Measurements from ENCODE around the gene FMO4. TPM values are rescaled to one million over a fixed set of nuclear protein-coding genes. Genes with fewer than 3 reads are reported as not detected.

The FMO4 gene
- polyA plus RNA-seq (2013, experiment 1 of 2), result 1.2 TPM
- 1.1 TPM for polyA plus RNA-seq (2013, experiment 2 of 2)

- WGBS, result 2% methylated on average over 7 of the region's 10 CpGs
- H2BK5ac ChIP-seq (ENCODE audit: low read depth, low read length, poor library complexity, severe bottlenecking), result no peak within 1 kb of the TSS
- H4K8ac ChIP-seq (ENCODE audit: low read length), result no peak within 1 kb of the TSS
- peak within 1 kb of the TSS in 1 of 2 experiments; percentile 74 for H3K4me3 ChIP-seq (ENCODE audit: insufficient read depth in 1 of 2, low read depth in 1 of 2, low read length in 2 of 2)
- H3K4me1 ChIP-seq (ENCODE audit: control insufficient read depth, insufficient read depth, low read depth, low read length), result no peaks in the 10 kb centered on the region
- peak within 1 kb of the TSS; percentile 35 for H3K27ac ChIP-seq (ENCODE audit: low read length, poor library complexity, severe bottlenecking)
- H2BK15ac ChIP-seq (ENCODE audit: low read depth, poor library complexity, severe bottlenecking), result no peak within 1 kb of the TSS
- no peak within 1 kb of the TSS for H2AK5ac ChIP-seq (ENCODE audit: low read length, severe bottlenecking)
- H3K18ac ChIP-seq (ENCODE audit: low read depth in 1 of 2, low read length in 2 of 2), result peak within 1 kb of the TSS in 1 of 2 experiments; percentile 21
- peak within 1 kb of the TSS; percentile 47 for H3K4me2 ChIP-seq (ENCODE audit: low read length, poor library complexity, severe bottlenecking)
- no peak within 1 kb of the TSS for H3K14ac ChIP-seq (ENCODE audit: low read length in 2 of 2)
- no peaks in the 10 kb centered on the region for H3K79me1 ChIP-seq (replicated peaks; ENCODE audit: low read length, poor library complexity, severe bottlenecking)
- H2BK12ac ChIP-seq (ENCODE audit: low read length in 2 of 2), result peak within 1 kb of the TSS in 1 of 2 experiments; percentile 54
- no peaks in the 10 kb centered on the region for H3K27me3 ChIP-seq (ENCODE audit: control insufficient read depth in 1 of 2, insufficient read depth in 1 of 2, low read length in 2 of 2)
- H3K36me3 ChIP-seq (ENCODE audit: control insufficient read depth in 1 of 2, insufficient read depth in 2 of 2, low read depth in 1 of 2, low read length in 2 of 2), result no peaks in the 10 kb centered on the region
- no peak within 1 kb of the TSS for H3K23ac ChIP-seq (ENCODE audit: low read length in 2 of 2)
- H3K4ac ChIP-seq (ENCODE audit: low read depth in 1 of 2, low read length in 2 of 2), result no peak within 1 kb of the TSS
- no peak within 1 kb of the TSS for H2AFZ ChIP-seq (ENCODE audit: low read depth, low read length)
- no peak within 1 kb of the TSS for H4K91ac ChIP-seq (ENCODE audit: low read length)
- H3K9ac ChIP-seq (ENCODE audit: low read length), result peak within 1 kb of the TSS; percentile 90
- H3K9me3 ChIP-seq (ENCODE audit: control insufficient read depth, low read length), result peaks cover 5% of the 10 kb centered on the region
- peak; percentile 99 for DNase-seq
- H2BK120ac ChIP-seq (ENCODE audit: low read depth, low read length), result no peak within 1 kb of the TSS
These were observed at the start of gene FMO4 for GRCh38 chr1:171313835-171314320. TSS of gene FMO4 (plus strand) at chr1:171314183. CDS start at chr1:171319826, 5,643 bp downstream.

DNA sequence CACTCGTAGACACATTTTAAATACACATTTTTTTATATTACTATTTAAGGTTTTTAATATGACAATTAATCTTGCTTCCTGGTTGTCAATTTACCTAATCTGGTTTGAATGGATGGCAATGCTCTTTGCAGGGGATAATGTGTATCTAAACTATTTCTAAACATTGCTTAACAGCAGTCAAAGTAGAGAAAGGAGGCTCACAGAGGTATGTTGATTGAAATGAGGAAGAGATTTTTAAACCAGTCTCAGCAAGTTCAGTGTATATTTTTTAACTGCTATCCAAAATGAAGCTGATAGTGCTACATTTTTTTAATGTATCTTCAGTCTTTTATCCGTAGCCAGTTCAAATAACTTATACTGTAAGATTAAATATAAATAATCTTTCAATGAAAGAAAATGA lies 48.3 kb upstream of the FMO4 start:
- H2BK15ac ChIP-seq (ENCODE audit: low read depth, poor library complexity, severe bottlenecking), result no peak overlapping the region
- no peak overlapping the region for H3K23ac ChIP-seq (ENCODE audit: low read length in 2 of 2)
- no peaks in the 10 kb centered on the region for H3K27me3 ChIP-seq (ENCODE audit: control insufficient read depth in 1 of 2, insufficient read depth in 1 of 2, low read length in 2 of 2)
- H2BK12ac ChIP-seq (ENCODE audit: low read length in 2 of 2), result no peak overlapping the region
- H2AFZ ChIP-seq (ENCODE audit: low read depth, low read length), result no peak overlapping the region
- no peak overlapping the region for H2AK5ac ChIP-seq (ENCODE audit: low read length, severe bottlenecking)
- H3K4me1 ChIP-seq (ENCODE audit: control insufficient read depth, insufficient read depth, low read depth, low read length), result no peaks in the 10 kb centered on the region
- H3K18ac ChIP-seq (ENCODE audit: low read depth in 1 of 2, low read length in 2 of 2), result no peak overlapping the region
- no peak for DNase-seq
- H4K8ac ChIP-seq (ENCODE audit: low read length), result no peak overlapping the region
- no peak overlapping the region for H2BK5ac ChIP-seq (ENCODE audit: low read depth, low read length, poor library complexity, severe bottlenecking)
- no peak overlapping the region for H3K27ac ChIP-seq (ENCODE audit: low read length, poor library complexity, severe bottlenecking)
- H3K79me1 ChIP-seq (replicated peaks; ENCODE audit: low read length, poor library complexity, severe bottlenecking), result no peaks in the 10 kb centered on the region
- H3K14ac ChIP-seq (ENCODE audit: low read length in 2 of 2), result no peak overlapping the region
- no peak overlapping the region for H2BK120ac ChIP-seq (ENCODE audit: low read depth, low read length)
- no peak overlapping the region for H3K9ac ChIP-seq (ENCODE audit: low read length)
- no peak overlapping the region for H3K4me2 ChIP-seq (ENCODE audit: low read length, poor library complexity, severe bottlenecking)
- no peak overlapping the region for H3K4me3 ChIP-seq (ENCODE audit: insufficient read depth in 1 of 2, low read depth in 1 of 2, low read length in 2 of 2)
- no CpG with 5 or more reads among the region's 2 CpGs for WGBS
- no peaks in the 10 kb centered on the region for H3K36me3 ChIP-seq (ENCODE audit: control insufficient read depth in 1 of 2, insufficient read depth in 2 of 2, low read depth in 1 of 2, low read length in 2 of 2)
- H3K9me3 ChIP-seq (ENCODE audit: control insufficient read depth, low read length), result no peaks in the 10 kb centered on the region
- H4K91ac ChIP-seq (ENCODE audit: low read length), result no peak overlapping the region
- no peak overlapping the region for H3K4ac ChIP-seq (ENCODE audit: low read depth in 1 of 2, low read length in 2 of 2)

GRCh38 chr1:171266930-171267329 lies 47.1 kb upstream of the FMO4 start:
- Histone ChIP-seq H3K79me1 (replicated peaks; ENCODE audit: low read length, poor library complexity, severe bottlenecking) (no peaks in the 10 kb centered on the region), H2BK12ac (ENCODE audit: low read length in 2 of 2) (no peak overlapping the region), H2BK5ac (ENCODE audit: low read depth, low read length, poor library complexity, severe bottlenecking) (no peak overlapping the region), H2BK120ac (ENCODE audit: low read depth, low read length) (no peak overlapping the region), H3K4me2 (ENCODE audit: low read length, poor library complexity, severe bottlenecking) (no peak overlapping the region), H3K9me3 (ENCODE audit: control insufficient read depth, low read length) (no peaks in the 10 kb centered on the region), H3K36me3 (ENCODE audit: control insufficient read depth in 1 of 2, insufficient read depth in 2 of 2, low read depth in 1 of 2, low read length in 2 of 2) (no peaks in the 10 kb centered on the region), H4K91ac (ENCODE audit: low read length) (no peak overlapping the region), H3K18ac (ENCODE audit: low read depth in 1 of 2, low read length in 2 of 2) (no peak overlapping the region), H2AK5ac (ENCODE audit: low read length, severe bottlenecking) (no peak overlapping the region), H3K27me3 (ENCODE audit: control insufficient read depth in 1 of 2, insufficient read depth in 1 of 2, low read length in 2 of 2) (no peaks in the 10 kb centered on the region), H3K4ac (ENCODE audit: low read depth in 1 of 2, low read length in 2 of 2) (no peak overlapping the region), H3K9ac (ENCODE audit: low read length) (no peak overlapping the region), H3K27ac (ENCODE audit: low read length, poor library complexity, severe bottlenecking) (no peak overlapping the region), H3K4me1 (ENCODE audit: control insufficient read depth, insufficient read depth, low read depth, low read length) (no peaks in the 10 kb centered on the region), H3K14ac (ENCODE audit: low read length in 2 of 2) (no peak overlapping the region), H4K8ac (ENCODE audit: low read length) (no peak overlapping the region), H2AFZ (ENCODE audit: low read depth, low read length) (no peak overlapping the region), H2BK15ac (ENCODE audit: low read depth, poor library complexity, severe bottlenecking) (no peak overlapping the region), H3K4me3 (ENCODE audit: insufficient read depth in 1 of 2, low read depth in 1 of 2, low read length in 2 of 2) (no peak overlapping the region), H3K23ac (ENCODE audit: low read length in 2 of 2) (no peak overlapping the region)
- WGBS, result 93% methylated on average over 3 of the region's 4 CpGs
- no peak for DNase-seq

DNA sequence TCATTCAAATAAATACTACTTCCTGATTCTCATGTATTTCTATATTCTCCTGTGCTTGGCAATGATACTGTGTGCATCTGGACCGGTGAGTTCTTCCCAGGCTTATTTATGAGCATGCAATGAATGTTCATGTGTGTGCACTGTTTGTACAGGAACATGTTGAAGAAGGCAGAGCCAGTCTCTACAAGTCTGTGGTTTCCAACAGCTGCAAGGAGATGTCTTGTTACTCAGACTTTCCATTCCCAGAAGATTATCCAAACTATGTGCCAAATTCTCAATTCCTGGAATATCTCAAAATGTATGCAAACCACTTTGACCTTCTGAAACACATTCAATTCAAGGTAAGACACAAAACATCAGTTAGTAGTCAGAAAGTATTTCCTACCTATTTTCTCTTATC lies 46.6 kb upstream of the FMO4 start:
- peak; percentile 11 for DNase-seq
- Histone ChIP-seq H3K9me3 (ENCODE audit: control insufficient read depth, low read length) (no peaks in the 10 kb centered on the region), H3K36me3 (ENCODE audit: control insufficient read depth in 1 of 2, insufficient read depth in 2 of 2, low read depth in 1 of 2, low read length in 2 of 2) (no peaks in the 10 kb centered on the region), H3K4me3 (ENCODE audit: insufficient read depth in 1 of 2, low read depth in 1 of 2, low read length in 2 of 2) (no peak overlapping the region), H3K14ac (ENCODE audit: low read length in 2 of 2) (no peak overlapping the region), H3K4me2 (ENCODE audit: low read length, poor library complexity, severe bottlenecking) (no peak overlapping the region), H2BK120ac (ENCODE audit: low read depth, low read length) (no peak overlapping the region), H3K4ac (ENCODE audit: low read depth in 1 of 2, low read length in 2 of 2) (no peak overlapping the region), H2BK5ac (ENCODE audit: low read depth, low read length, poor library complexity, severe bottlenecking) (no peak overlapping the region), H2AFZ (ENCODE audit: low read depth, low read length) (no peak overlapping the region), H2BK12ac (ENCODE audit: low read length in 2 of 2) (no peak overlapping the region), H3K27me3 (ENCODE audit: control insufficient read depth in 1 of 2, insufficient read depth in 1 of 2, low read length in 2 of 2) (no peaks in the 10 kb centered on the region), H3K79me1 (replicated peaks; ENCODE audit: low read length, poor library complexity, severe bottlenecking) (no peaks in the 10 kb centered on the region), H3K4me1 (ENCODE audit: control insufficient read depth, insufficient read depth, low read depth, low read length) (no peaks in the 10 kb centered on the region), H3K18ac (ENCODE audit: low read depth in 1 of 2, low read length in 2 of 2) (no peak overlapping the region), H4K91ac (ENCODE audit: low read length) (no peak overlapping the region), H2BK15ac (ENCODE audit: low read depth, poor library complexity, severe bottlenecking) (no peak overlapping the region), H3K27ac (ENCODE audit: low read length, poor library complexity, severe bottlenecking) (no peak overlapping the region), H4K8ac (ENCODE audit: low read length) (no peak overlapping the region), H3K9ac (ENCODE audit: low read length) (no peak overlapping the region), H2AK5ac (ENCODE audit: low read length, severe bottlenecking) (no peak overlapping the region), H3K23ac (ENCODE audit: low read length in 2 of 2) (no peak overlapping the region)
- WGBS, result no CpG with 5 or more reads among the region's 1 CpG
